GM23338 (cell line): Measurements from ENCODE around the gene TMUB2. TPM values are rescaled to one million over a fixed set of nuclear protein-coding genes. Genes with fewer than 3 reads are reported as not detected.

Source experiments
- ATAC-seq: fragments of 200-7000 bp; cut with Tn5 transposase; 3 replicates; pipeline ENCODE4 v1.9.1; 2020
- DNase-seq: peaks from one replicate; pipeline ENCODE4 v3.0.0-alpha.2; 2015; ENCODE audit warnings: low spot score
- H2AFZ ChIP-seq: fragments of 200-600 bp; sonication (generic); 2 replicates; pipeline ENCODE4 v1.8.0; 2016; ENCODE audit warnings: antibody characterized with exemption, mild to moderate bottlenecking, moderate library complexity
- H3F3A ChIP-seq: fragments of 200-600 bp; sonication (generic); replicated peaks from 2 replicates; pipeline ENCODE4 v1.8.0; 2017; ENCODE audit warnings: antibody characterized with exemption, mixed run types, low read depth
- H3K27ac ChIP-seq: fragments of 200-600 bp; sonication (generic); 2 replicates; pipeline ENCODE4 v1.6.1; 2016; ENCODE audit warnings: low read depth
- H3K27me3 ChIP-seq: fragments of 200-600 bp; sonication (generic); 2 replicates; pipeline ENCODE4 v1.8.0; 2016; ENCODE audit warnings: mild to moderate bottlenecking, mixed run types, moderate library complexity; ENCODE audit not compliant: insufficient read depth
- H3K36me3 ChIP-seq: fragments of 200-600 bp; sonication (generic); 2 replicates; pipeline ENCODE4 v1.8.0; 2016; ENCODE audit warnings: mild to moderate bottlenecking; ENCODE audit not compliant: insufficient read depth
- H3K4me1 ChIP-seq: fragments of 200-600 bp; sonication (generic); 2 replicates; pipeline ENCODE4 v1.8.0; 2016; ENCODE audit warnings: mild to moderate bottlenecking, moderate library complexity; ENCODE audit not compliant: insufficient read depth
- H3K4me2 ChIP-seq: fragments of 200-600 bp; sonication (generic); 2 replicates; pipeline ENCODE4 v1.7.1; 2017; ENCODE audit warnings: mixed run types
- H3K4me3 ChIP-seq: fragments of 200-600 bp; sonication (generic); 2 replicates; pipeline ENCODE4 v1.6.1; 2016; ENCODE audit warnings: mixed run types
- H3K79me2 ChIP-seq: fragments of 200-600 bp; sonication (generic); replicated peaks from 2 replicates; pipeline ENCODE4 v1.8.0; 2017; ENCODE audit warnings: mild to moderate bottlenecking; ENCODE audit not compliant: insufficient read depth
- H3K9me2 ChIP-seq: fragments of 200-600 bp; sonication (generic); 2 replicates; pipeline ENCODE4 v1.8.0; 2017; ENCODE audit not compliant: insufficient read depth
- H4K20me1 ChIP-seq: fragments of 200-600 bp; sonication (generic); replicated peaks from 2 replicates; pipeline ENCODE4 v1.8.0; 2017; ENCODE audit warnings: mild to moderate bottlenecking; ENCODE audit not compliant: insufficient read depth
- H3K27ac Mint-ChIP-seq: 2 replicates; pipeline ENCODE4 v1.8.0; 2020; ENCODE audit warnings: inconsistent platforms, mild to moderate bottlenecking, moderate library complexity, mixed read lengths
- H3K27me3 Mint-ChIP-seq: 3 replicates; pipeline ENCODE4 v1.8.0; 2022; ENCODE audit warnings: low read depth, mild to moderate bottlenecking, moderate library complexity, mixed read lengths, inconsistent platforms; ENCODE audit not compliant: insufficient read depth, poor library complexity
- H3K36me3 Mint-ChIP-seq: 3 replicates; pipeline ENCODE4 v1.8.0; 2021; ENCODE audit warnings: low read depth, mild to moderate bottlenecking, inconsistent platforms, moderate library complexity, mixed read lengths
- H3K4me1 Mint-ChIP-seq: 3 replicates; pipeline ENCODE4 v1.8.0; 2020; ENCODE audit warnings: mild to moderate bottlenecking, inconsistent platforms, mixed read lengths
- H3K4me3 Mint-ChIP-seq: 3 replicates; pipeline ENCODE4 v1.8.0; 2021; ENCODE audit warnings: moderate library complexity, mild to moderate bottlenecking, inconsistent platforms, mixed read lengths
- H3K9me3 Mint-ChIP-seq: 3 replicates; pipeline ENCODE4 v1.8.0; 2020; ENCODE audit warnings: moderate library complexity, mild to moderate bottlenecking, inconsistent platforms, mixed read lengths
- CREB1 ChIP-seq: fragments of 250-450 bp; sonication (Bioruptor Pico); IDR thresholded peaks from 2 replicates; pipeline ENCODE4 v1.5.0; 2020; ENCODE audit warnings: low read depth, mild to moderate bottlenecking, moderate library complexity
- CTCF ChIP-seq, 2 experiments: fragments of 200-600 bp in 1 of 2; sonication (generic) in 1 of 2; conservative IDR thresholded peaks; 2 replicates each; pipeline versions ENCODE4 v1.5.1 to v1.6.1; 2016 to 2017; ENCODE audit warnings: antibody characterized with exemption in 2 of 2, low read depth in 2 of 2, mild to moderate bottlenecking in 2 of 2, moderate library complexity in 1 of 2
- EZH2 ChIP-seq: fragments of 200-600 bp; sonication (generic); IDR thresholded peaks from one replicate; pipeline ENCODE4 v1.8.0; 2017; ENCODE audit warnings: antibody characterized with exemption, mild to moderate bottlenecking, low read depth; ENCODE audit not compliant: unreplicated experiment
- NANOG ChIP-seq: IDR thresholded peaks from 2 replicates; pipeline ENCODE4 v1.6.1; 2016; ENCODE audit warnings: antibody characterized with exemption, borderline replicate concordance
- REST ChIP-seq: IDR thresholded peaks from one replicate; pipeline ENCODE4 v1.6.1; 2018; ENCODE audit warnings: antibody characterized with exemption; ENCODE audit not compliant: unreplicated experiment
- ZNF114 ChIP-seq: fragments of 250-450 bp; sonication (Bioruptor Pico); IDR thresholded peaks from 2 replicates; pipeline ENCODE4 v1.5.0; 2020; ENCODE audit warnings: mild to moderate bottlenecking, moderate library complexity
- polyA plus RNA-seq: library from polyadenylated mRNA; unstranded; fragments of >200 nt; fragmentation: Nextera tagmentation; extraction: Ambion mirVana; gene quantifications from 2 replicates; pipeline ENCODE4 v1.2.1, GENCODE V29; 2016
- total RNA-seq: library from RNA; depleted of rRNA; stranded (reverse); fragments of >200 nt; shearing (Covaris generic); gene quantifications from 2 replicates; pipeline ENCODE4 v1.2.3, GENCODE V29; 2014

TMUB2 gene
- total and polyA plus RNA-seq, 2 experiments from 2014 or later = 16.5 to 20.8 TPM

- Histone ChIP-seq H2AFZ (peak within 1 kb of the TSS; percentile 87), H4K20me1 (peaks cover 5% of the 10 kb centered on the region; the same call in 1 of the 2 replicates)
Observed at GRCh38 chr17:44199553-44200477, 13.0 kb downstream of the TMUB2 start, which contains the start of gene ATXN7L3. TSS of gene ATXN7L3 (minus strand) at chr17:44199884. CDS start at chr17:44198070, 1,814 bp downstream.

More at GRCh38 chr17:44199553-44200477, 13.0 kb downstream of the TMUB2 start, which contains the start of gene ATXN7L3:
- DNase-seq (peak; percentile 99), ATAC-seq (peak; percentile 72)
- H3K36me3 Mint-ChIP-seq = peaks cover 37% of the 10 kb centered on the region
- Histone ChIP-seq H3K27me3 (no peaks in the 10 kb centered on the region), H3K4me2 (peak within 1 kb of the TSS; percentile 98), H3K4me1 (peaks cover 16% of the 10 kb centered on the region), H3K9me2 (no peaks in the 10 kb centered on the region), H3K36me3 (peaks cover 9% of the 10 kb centered on the region), H3K79me2 (peaks cover 23% of the 10 kb centered on the region), H3K4me3 (peak within 1 kb of the TSS; percentile 86), H3F3A (peaks cover 26% of the 10 kb centered on the region), H3K27ac (peak within 1 kb of the TSS; percentile 98)
- no peaks in the 10 kb centered on the region for H3K9me3 Mint-ChIP-seq
- H3K4me1 Mint-ChIP-seq = peaks cover 27% of the 10 kb centered on the region
- peaks cover 12% of the 10 kb centered on the region for H3K27me3 Mint-ChIP-seq
- H3K4me3 Mint-ChIP-seq = peak within 1 kb of the TSS; percentile 90
- peak within 1 kb of the TSS; percentile 95 for H3K27ac Mint-ChIP-seq
- TF ChIP-seq REST (no peak), CREB1 (peak; percentile 92), CTCF (conservative IDR thresholded peaks at IDR 0.05; ENCODE audit: low read depth in 2 of 2) (no peak), ZNF114 (no peak), NANOG (no peak), EZH2 (no peak)
